ENCODE results near the gene UQCC5.

Gene UQCC5

GRCh38 chr3:52574056-52574965 is 37.9 kb downstream of the UQCC5 start:
- no peak overlapping the region for H3K4me3 Mint-ChIP-seq
- no peaks in the 10 kb centered on the region for H3K27me3 Mint-ChIP-seq
- no peaks in the 10 kb centered on the region for H3K4me1 Mint-ChIP-seq (ENCODE audit: low read depth)
- intact Hi-C loops (cut with micrococcal nuclease), result loop anchor here (5.0 kb wide), 1 partner anchor 53 kb away; no protein-coding TSS in a partner anchor
- no peak overlapping the region for H3K27ac Mint-ChIP-seq
- H3K36me3 Mint-ChIP-seq (ENCODE audit: low read depth), result peaks cover 95% of the 10 kb centered on the region
- H3K9me3 Mint-ChIP-seq, result no peaks in the 10 kb centered on the region

All from dendritic cell treated with granulocyte-macrophage colony-stimulating factor and Interleukin-4, amounts not matched to agents 40 ng/mL and 50 ng/mL, for 4 days (primary cell).